Myocyte (in vitro differentiated cells): ENCODE measurements around the gene GNE. TPM values are rescaled to one million over a fixed set of nuclear protein-coding genes. Genes with fewer than 3 reads are reported as not detected.
"Not testable (repeated sequence)": the region's sequence is repeated elsewhere in the genome, so short reads cannot be mapped to it uniquely, and the experiment has no call there.

Experiments used
- DNase-seq: peaks from one replicate; pipeline ENCODE4 v3.0.0-alpha.2; 2012; ENCODE audit warnings: low read depth
- total RNA-seq: library from RNA; depleted of rRNA; stranded (reverse); fragments of >200 nt; gene quantifications from 2 replicates; pipeline ENCODE4 v1.2.3, GENCODE V29; 2014

GNE gene
- total RNA-seq, 1 donor from 2014 or later = 18.6 TPM

GRCh38 chr9:36208521-36209253 lies 49.6 kb downstream of the GNE start:
- DNase-seq = no peak

GRCh38 chr9:36207546-36208012 lies 50.7 kb downstream of the GNE start:
- no peak for DNase-seq

GRCh38 chr9:36207016-36207415 lies 51.2 kb downstream of the GNE start:
- peak; percentile 67 for DNase-seq

- DNase-seq = no peak
Observed at GRCh38 chr9:36204906-36205547, 53.2 kb downstream of the GNE start.

GRCh38 chr9:36194326-36195000 lies 63.8 kb downstream of the GNE start:
- no peak for DNase-seq

- no peak for DNase-seq
Observed at GRCh38 chr9:36193023-36193422, 65.2 kb downstream of the GNE start.

GRCh38 chr9:36192196-36192595 lies 66.1 kb downstream of the GNE start:
- DNase-seq = peak; percentile 49

GRCh38 chr9:36191686-36192085 lies 66.6 kb downstream of the GNE start:
- no peak for DNase-seq

GRCh38 chr9:36191290-36191645 lies 67.0 kb downstream of the GNE start:
- no peak for DNase-seq

- peak; percentile 100 for DNase-seq
Observed at GRCh38 chr9:36190388-36191289, 67.6 kb downstream of the GNE start, which contains the start of gene CLTA. Gene CLTA, plus strand, starts transcription at chr9:36190921. Its CDS starts 136 bp downstream, at chr9:36191057.

- DNase-seq = no peak
Observed at GRCh38 chr9:36189976-36190375, 68.3 kb downstream of the GNE start.

- DNase-seq = no peak
Observed at GRCh38 chr9:36188212-36188611, 70.0 kb downstream of the GNE start.

GRCh38 chr9:36187414-36187813 lies 70.8 kb downstream of the GNE start:
- DNase-seq = peak; percentile 64

- not testable (repeated sequence) for DNase-seq
Observed at GRCh38 chr9:36180243-36180642, 78.0 kb downstream of the GNE start.

GRCh38 chr9:36177571-36177970 lies 80.7 kb downstream of the GNE start:
- no peak for DNase-seq

GRCh38 chr9:36176496-36176895 lies 81.8 kb downstream of the GNE start:
- not testable (repeated sequence) for DNase-seq

- not testable (repeated sequence) for DNase-seq
Observed at GRCh38 chr9:36175209-36175608, 83.0 kb downstream of the GNE start.

GRCh38 chr9:36174731-36175130 lies 83.5 kb downstream of the GNE start:
- no peak for DNase-seq

GRCh38 chr9:36174271-36174670 lies 84.0 kb downstream of the GNE start:
- no peak for DNase-seq

GRCh38 chr9:36173861-36174260 lies 84.4 kb downstream of the GNE start:
- no peak for DNase-seq

- no peak for DNase-seq
Observed at GRCh38 chr9:36170531-36170930, 87.7 kb downstream of the GNE start.
